Kidney (tissue), 14 donors: ENCODE measurements around the gene HMGN3. TPM values are rescaled to one million over a fixed set of nuclear protein-coding genes. Genes with fewer than 3 reads are reported as not detected.

Experiments used
- DNase-seq, 5 donors: peaks; one replicate each; pipeline ENCODE4 v3.0.0-alpha.2; 2013 to 2020
- FAIRE-seq: peaks from 2 replicates; lab custom pipeline; 2012; peaks lifted over from hg19 to GRCh38; lab: Jason Lieb, UNC
- H3K27ac ChIP-seq, 2 donors: one replicate each; pipeline ENCODE4 v1.7.0; 2013; ENCODE audit warnings: low read depth in 2 of 2, low read length in 2 of 2, inconsistent platforms in 1 of 2
- H3K27me3 ChIP-seq: one replicate; pipeline ENCODE4 v1.7.1; 2013; ENCODE audit warnings: low read length, inconsistent platforms; ENCODE audit not compliant: control insufficient read depth, insufficient read depth
- H3K36me3 ChIP-seq, 3 donors: one replicate each; pipeline versions ENCODE4 v1.7.0 to v1.7.1; 2013; ENCODE audit warnings: low read length in 3 of 3, control low read depth in 1 of 3, inconsistent platforms in 1 of 3; ENCODE audit not compliant: insufficient read depth in 3 of 3, control insufficient read depth in 2 of 3
- H3K4me1 ChIP-seq, 3 donors: one replicate each; pipeline versions ENCODE4 v1.7.0 to v1.7.1; 2013; ENCODE audit warnings: low read length in 3 of 3, inconsistent platforms in 1 of 3, low read depth in 1 of 3; ENCODE audit not compliant: control insufficient read depth in 2 of 3, insufficient read depth in 2 of 3
- H3K4me3 ChIP-seq, 3 donors: one replicate each; pipeline versions ENCODE4 v1.7.0 to v1.8.1; 2013; ENCODE audit warnings: low read length in 3 of 3, control low read depth in 1 of 3, inconsistent platforms in 1 of 3
- H3K9ac ChIP-seq, 3 donors: one replicate each; pipeline versions ENCODE4 v1.7.0 to v1.7.1; 2013; ENCODE audit warnings: low read length in 3 of 3, control low read depth in 1 of 3, inconsistent platforms in 1 of 3
- H3K9me3 ChIP-seq, 3 donors: one replicate each; pipeline versions ENCODE4 v1.7.0 to v1.7.1; 2013; ENCODE audit warnings: low read length in 3 of 3, control low read depth in 1 of 3, inconsistent platforms in 1 of 3; ENCODE audit not compliant: control insufficient read depth in 2 of 3, insufficient read depth in 1 of 3
- CTCF ChIP-seq: IDR thresholded peaks from 3 replicates; pipeline ENCODE4 v1.5.1; 2012; ENCODE audit warnings: mild to moderate bottlenecking, moderate library complexity, borderline replicate concordance; ENCODE audit not compliant: insufficient read depth; ENCODE audit errors: extremely low read depth
- intact Hi-C: fragments of 100-400 bp; cut with DNase I; formaldehyde crosslinking; loops from one replicate; pipeline ENCODE4 v1.11.1; 2022
- polyA plus RNA-seq: library from polyadenylated mRNA; stranded (reverse); fragments of 350-450 nt; fragmentation: Illumina TruSeq; extraction: RNeasy Lipid Tissue Mini Kit (QIAGEN cat#74804); gene quantifications from one replicate; pipeline ENCODE4 v1.2.3, GENCODE V29; 2014; ENCODE audit warnings: low read depth, low replicate concordance; ENCODE audit not compliant: insufficient read depth
- total RNA-seq: library from RNA; stranded (reverse); fragmentation: NEBNext Ultra II Directional; extraction: Animal tissue kit (Norgen Biotek cat#: 25700); gene quantifications from one replicate; pipeline ENCODE4 v1.2.1, GENCODE V29; 2021
- donor health status: control.
- donor health status: control.
- donor health status: control.
- donor health status: control.
- donor health status: control.
- donor health status: DM: yes; HTN: yes; CAD: no.
- donor health status: Normal renal cell carcinoma (clear cell type).

Gene HMGN3
- total and polyA plus RNA-seq, 2 donors from 2014 or later: 110 to 314 TPM

DNA sequence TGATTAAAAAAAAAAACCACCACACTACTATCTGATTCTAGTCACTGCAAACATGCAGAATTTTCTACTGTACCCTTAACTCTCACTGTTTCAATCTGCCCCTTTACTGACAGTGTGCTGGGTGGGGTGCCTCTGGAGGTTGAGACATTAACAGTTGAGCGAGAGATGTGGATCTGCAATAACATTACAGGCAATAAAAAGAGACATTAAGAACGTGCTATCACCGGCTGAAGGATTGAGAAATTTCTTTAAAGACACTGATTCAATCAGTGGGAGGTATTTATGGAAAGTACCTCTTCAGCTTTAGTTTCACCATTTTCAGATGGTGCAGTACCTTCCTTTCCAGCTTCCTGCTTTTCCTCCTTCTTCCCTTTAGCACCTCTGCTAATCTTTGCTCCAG, 32.5 kb downstream of the HMGN3 start:
- FAIRE-seq (no peak), DNase-seq (no peak)
- intact Hi-C loops: no loop called here

DNA sequence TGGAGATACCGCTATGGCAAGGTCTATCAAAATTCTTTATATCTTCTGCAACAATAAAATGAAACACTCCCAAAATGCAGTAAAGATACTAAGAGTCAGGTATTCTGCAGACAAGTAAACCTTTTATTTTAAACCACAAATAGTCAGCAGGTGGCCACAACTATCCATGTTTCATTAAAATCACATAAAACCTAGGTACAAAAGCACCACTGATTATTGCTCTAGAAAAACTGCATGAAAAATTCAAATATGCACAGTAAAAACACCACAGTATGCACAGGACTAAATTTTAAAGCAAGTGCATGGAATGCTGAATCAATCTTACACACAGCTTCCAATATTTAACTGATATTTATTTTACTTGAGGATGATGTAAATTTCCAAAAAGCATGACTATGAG, 33.3 kb downstream of the HMGN3 start:
- FAIRE-seq: no peak
- intact Hi-C loops: no loop called here

More for the DNA sequence above, 32.5 kb downstream of the HMGN3 start:
- no peaks in the 10 kb centered on the region for H3K4me1 ChIP-seq
- no peak for TF ChIP-seq CTCF
- peaks cover 0 to 13% (median 12%) of the 10 kb centered on the region in 3 donors for H3K36me3 ChIP-seq
- H3K27ac ChIP-seq: no peak overlapping the region
- H3K9me3 ChIP-seq: no peaks in the 10 kb centered on the region
- no peaks in the 10 kb centered on the region for H3K27me3 ChIP-seq
- H3K4me3 ChIP-seq: no peak overlapping the region
- H3K9ac ChIP-seq: no peak overlapping the region

DNA sequence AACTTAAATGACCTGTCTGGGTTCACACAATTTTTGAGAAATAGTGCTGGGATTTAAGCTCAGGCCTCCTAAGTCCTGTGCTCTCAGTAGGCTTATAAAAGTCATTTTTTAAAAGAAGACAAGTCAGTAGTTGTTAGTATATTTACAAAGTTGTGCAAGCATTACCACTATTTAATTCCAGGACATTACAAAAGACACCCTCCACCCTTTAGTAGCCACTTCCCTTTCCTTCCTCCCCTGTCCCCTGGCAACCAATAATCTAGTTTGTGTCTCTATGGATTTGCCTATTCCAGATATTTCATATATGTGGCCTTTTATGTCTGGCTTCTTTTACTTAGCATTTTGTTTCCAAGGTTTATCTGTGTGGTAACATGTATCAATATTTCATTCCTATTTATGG, 37.6 kb downstream of the HMGN3 start:
- Histone ChIP-seq H3K4me1 (no peaks in the 10 kb centered on the region), H3K4me3 (no peak overlapping the region), H3K9me3 (peaks cover 0 to 1% (median 0%) of the 10 kb centered on the region in 3 donors), H3K27me3 (no peaks in the 10 kb centered on the region), H3K9ac (no peak overlapping the region), H3K36me3 (peaks cover 0 to 6% (median 3%) of the 10 kb centered on the region in 3 donors), H3K27ac (no peak overlapping the region)
- FAIRE-seq: no peak
- no peak for DNase-seq
- TF ChIP-seq CTCF: no peak
- intact Hi-C loops: no loop called here

More for the DNA sequence above, 33.3 kb downstream of the HMGN3 start:
- Histone ChIP-seq H3K27me3 (no peaks in the 10 kb centered on the region), H3K9ac (no peak overlapping the region), H3K27ac (no peak overlapping the region), H3K36me3 (peaks cover 0 to 12% (median 11%) of the 10 kb centered on the region in 3 donors), H3K9me3 (no peaks in the 10 kb centered on the region), H3K4me1 (no peaks in the 10 kb centered on the region), H3K4me3 (no peak overlapping the region)
- DNase-seq: no peak
- TF ChIP-seq CTCF: no peak

GRCh38 chr6:79193971-79194370, 40.5 kb downstream of the HMGN3 start:
- Histone ChIP-seq H3K27me3 (no peaks in the 10 kb centered on the region), H3K9me3 (peaks cover 0 to 4% (median 1%) of the 10 kb centered on the region in 3 donors), H3K27ac (no peak overlapping the region), H3K36me3 (no peaks in the 10 kb centered on the region), H3K4me3 (no peak overlapping the region), H3K4me1 (no peaks in the 10 kb centered on the region), H3K9ac (no peak overlapping the region)
- DNase-seq: no peak
- intact Hi-C loops: no loop called here
- FAIRE-seq: no peak
- TF ChIP-seq CTCF: no peak
